GM19239 (cell line): ENCODE measurements around the gene METTL1.

Source experiments
- DNase-seq: peaks from one replicate; pipeline ENCODE4 v3.0.0; 2011; ENCODE audit warnings: low spot score; ENCODE audit not compliant: insufficient read length
- FAIRE-seq: peaks from 2 replicates; lab custom pipeline; 2011; peaks lifted over from hg19 to GRCh38; lab: Jason Lieb, UNC

The METTL1 gene

DNA sequence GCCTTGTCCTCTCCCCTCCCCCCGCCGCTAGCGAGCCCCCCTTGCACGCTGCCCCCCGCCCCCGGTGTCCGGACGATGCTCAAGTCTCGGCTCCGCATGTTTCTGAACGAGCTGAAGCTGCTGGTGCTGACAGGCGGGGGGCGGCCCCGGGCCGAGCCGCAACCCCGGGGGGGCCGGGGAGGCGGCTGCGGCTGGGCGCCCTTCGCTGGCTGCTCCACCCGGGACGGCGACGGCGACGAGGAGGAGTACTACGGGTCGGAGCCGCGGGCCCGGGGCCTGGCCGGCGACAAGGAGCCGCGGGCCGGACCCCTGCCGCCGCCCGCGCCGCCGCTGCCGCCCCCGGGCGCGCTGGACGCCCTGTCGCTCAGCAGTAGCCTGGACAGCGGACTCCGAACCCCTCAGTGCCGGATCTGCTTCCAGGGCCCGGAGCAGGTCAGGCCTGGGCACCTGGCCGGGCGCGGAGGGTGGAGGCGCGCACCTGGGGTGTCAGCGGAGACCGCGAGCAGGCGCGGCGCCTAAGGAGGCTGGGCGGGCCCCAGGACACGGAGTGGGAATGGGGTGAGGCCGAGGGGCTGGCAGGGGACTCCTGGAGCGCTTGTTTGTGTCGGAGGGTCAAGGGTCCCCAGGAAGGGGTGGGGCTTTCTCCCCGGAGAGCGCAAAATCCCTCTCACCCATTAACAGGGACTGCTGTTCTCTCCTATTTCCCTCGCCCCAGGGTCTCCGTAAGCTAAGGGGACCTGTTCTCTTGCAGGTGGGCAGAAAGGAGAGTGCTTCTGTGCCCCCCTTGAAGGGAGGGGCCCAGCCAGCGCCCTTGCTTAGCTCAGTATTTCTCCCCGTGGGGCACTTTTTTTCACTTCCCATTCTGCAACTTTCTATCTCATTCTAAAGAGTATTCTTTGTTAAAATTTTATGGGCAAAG lies 16.2 kb downstream of the METTL1 start:
- FAIRE-seq: no peak
- DNase-seq: no peak

DNA sequence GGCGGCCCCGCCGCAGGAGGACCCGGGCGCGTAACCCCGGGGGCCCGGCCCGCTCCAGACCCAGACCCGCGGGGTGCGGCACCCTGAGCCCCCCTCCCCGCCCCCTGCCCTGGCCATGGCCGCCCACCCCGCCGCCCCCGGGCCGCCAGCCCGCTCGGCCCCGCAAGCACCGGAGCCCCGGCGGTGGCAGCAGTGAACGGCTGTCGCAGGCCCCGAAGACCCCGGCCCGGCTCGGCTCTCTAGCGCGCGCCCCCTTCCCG lies 16.8 kb downstream of the METTL1 start:
- no peak for FAIRE-seq

DNA sequence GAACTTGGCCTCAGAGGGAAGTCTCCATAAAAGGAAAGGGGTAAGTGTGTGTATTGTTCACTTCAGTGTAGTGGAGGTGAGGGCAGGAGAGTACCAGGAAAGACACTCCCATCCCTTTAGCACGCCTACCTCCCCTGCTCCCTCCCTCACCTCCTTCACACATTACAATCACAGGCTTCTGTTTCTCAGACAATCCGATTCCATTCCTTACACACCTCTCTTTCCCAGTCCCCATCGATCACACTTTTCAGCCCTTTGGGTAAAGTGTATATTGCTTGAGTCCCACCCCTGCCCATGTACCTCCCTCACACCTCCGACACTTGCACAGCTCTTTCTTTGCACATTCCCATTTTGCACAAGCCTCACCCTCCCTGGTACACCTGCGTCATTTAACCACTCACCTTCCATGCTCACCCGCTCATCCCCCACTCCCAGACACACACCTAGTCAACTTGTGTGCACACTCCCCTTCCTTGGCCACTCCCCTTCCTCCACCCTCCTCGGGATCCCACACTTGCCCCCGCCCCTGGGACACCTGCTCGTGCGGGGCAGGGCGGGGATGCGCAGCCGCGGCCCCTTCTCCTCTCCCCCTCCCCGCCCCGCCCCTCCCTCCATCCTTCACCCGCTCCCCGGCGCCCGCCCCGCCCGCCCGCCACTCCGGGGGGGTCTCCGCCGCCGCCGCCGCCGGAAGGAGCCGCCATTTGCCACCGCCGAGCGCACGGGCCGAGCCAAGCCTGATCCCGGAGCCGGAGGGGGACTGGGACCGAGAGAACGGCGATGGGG lies 17.3 kb downstream of the METTL1 start, which contains the start of gene MARCHF9:
TSS of gene MARCHF9 (plus strand) at position 693 of the 783 bp plus-strand sequence. CDS start 426 bp downstream, outside the sequence.
- DNase-seq (peak; percentile 82), FAIRE-seq (no peak)

More for the DNA sequence above, 16.8 kb downstream of the METTL1 start:
- no peak for DNase-seq

DNA sequence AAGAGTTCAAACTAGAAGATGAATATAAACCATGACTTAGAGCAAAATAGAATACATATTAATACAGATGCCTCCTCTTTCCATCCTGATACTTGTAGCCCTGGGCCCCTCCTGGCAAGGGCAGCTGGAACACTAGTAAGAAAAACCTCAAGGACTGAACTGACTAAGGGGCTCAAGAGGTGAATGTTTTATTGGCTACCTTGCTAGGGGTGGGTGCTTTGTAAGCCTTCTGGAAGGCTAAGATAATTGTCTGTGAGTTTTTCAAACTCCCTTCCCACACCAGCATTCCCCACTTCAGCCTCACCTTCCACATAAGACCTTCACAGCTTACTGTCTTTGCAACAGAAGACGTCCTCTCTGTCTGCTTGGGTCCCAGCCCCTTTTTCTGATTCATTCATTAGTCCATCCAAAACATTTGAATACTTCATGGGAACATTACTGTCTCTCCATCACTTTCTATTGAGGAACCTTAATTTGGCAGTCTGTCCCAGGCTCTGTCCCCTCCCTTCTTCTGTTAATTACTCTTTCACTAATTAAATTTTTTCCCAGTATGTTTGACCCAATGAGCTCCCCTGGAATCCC lies 18.1 kb downstream of the METTL1 start:
- no peak for DNase-seq
- no peak for FAIRE-seq

DNA sequence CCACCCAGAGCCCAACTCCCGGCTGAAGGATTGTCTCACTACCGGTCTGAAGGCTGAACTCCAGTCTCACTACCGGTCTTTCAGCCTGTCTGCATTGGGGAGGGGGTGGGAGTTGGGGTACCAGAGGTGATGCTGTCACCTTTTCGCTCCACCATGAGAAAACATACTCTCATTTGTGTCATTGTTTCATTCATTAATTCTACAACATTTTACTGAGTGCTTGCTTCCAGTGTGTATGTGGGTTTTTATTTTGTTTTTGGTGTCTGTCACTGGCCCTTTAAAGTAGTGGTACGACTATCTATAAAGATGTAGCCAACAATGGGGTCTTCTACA lies 19.3 kb downstream of the METTL1 start:
- FAIRE-seq: no peak

DNA sequence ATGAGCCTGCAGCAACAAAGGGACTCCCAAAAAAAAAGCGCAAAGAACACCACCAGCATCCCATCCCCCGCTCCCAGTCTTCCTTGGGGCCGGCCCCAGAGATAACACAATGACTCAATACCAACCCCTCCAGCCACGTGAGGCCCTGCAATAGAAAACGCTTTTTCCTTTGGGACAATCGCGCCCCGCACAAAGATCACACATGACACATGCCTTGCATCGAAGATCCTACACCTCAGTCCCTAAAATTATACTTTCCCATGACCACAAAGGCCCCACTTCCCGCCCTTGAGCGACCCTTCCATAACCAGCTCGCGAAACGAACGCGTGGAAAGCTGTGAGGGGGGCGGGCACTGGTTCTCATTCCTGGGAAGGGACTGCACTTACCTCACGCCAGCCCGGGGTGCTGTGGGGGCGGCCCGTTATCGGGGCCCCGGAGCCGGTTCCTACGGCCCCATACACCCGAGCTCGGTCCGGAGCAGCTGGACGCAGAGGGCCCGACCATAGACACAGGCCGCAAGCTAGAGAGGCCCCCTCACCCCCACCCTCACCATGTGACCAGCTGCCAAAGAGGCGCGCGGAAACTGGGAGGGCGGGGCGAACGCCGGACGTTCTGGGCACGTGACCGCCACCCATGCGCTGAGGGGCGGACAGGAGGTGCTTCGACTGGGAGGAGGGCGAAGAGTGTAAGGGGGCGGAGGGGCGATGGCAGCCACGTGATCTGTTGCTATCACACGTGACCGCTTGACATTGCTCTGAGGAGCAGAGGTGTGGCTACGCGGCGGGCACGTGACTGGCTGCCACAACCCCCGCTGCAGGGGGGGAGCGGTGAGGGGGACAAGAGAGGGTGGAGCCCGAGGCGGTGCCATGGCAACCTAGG lies 19.9 kb downstream of the METTL1 start, which contains the start of gene CDK4:
TSS of gene CDK4 (minus strand) at position 523 of the 880 bp plus-strand sequence. CDS start 593 bp downstream, outside the sequence.
- DNase-seq (peak; percentile 96), FAIRE-seq (peak; percentile 98)

More for the DNA sequence above, 19.3 kb downstream of the METTL1 start:
- no peak for DNase-seq

DNA sequence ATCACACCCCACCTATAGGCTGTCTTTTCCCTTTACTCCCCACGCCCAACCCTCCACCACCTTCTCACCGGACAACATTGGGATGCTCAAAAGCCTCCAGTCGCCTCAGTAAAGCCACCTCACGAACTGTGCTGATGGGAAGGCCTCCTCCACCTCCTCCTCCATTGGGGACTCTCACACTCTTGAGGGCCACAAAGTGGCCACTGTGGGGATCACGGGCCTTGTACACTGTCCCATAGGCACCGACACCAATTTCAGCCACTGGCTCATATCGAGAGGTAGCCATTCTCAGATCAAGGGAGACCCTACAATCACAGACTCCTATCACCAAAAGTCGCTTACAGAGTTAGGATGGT lies 20.5 kb downstream of the METTL1 start:
- FAIRE-seq (peak; percentile 18), DNase-seq (no peak)

DNA sequence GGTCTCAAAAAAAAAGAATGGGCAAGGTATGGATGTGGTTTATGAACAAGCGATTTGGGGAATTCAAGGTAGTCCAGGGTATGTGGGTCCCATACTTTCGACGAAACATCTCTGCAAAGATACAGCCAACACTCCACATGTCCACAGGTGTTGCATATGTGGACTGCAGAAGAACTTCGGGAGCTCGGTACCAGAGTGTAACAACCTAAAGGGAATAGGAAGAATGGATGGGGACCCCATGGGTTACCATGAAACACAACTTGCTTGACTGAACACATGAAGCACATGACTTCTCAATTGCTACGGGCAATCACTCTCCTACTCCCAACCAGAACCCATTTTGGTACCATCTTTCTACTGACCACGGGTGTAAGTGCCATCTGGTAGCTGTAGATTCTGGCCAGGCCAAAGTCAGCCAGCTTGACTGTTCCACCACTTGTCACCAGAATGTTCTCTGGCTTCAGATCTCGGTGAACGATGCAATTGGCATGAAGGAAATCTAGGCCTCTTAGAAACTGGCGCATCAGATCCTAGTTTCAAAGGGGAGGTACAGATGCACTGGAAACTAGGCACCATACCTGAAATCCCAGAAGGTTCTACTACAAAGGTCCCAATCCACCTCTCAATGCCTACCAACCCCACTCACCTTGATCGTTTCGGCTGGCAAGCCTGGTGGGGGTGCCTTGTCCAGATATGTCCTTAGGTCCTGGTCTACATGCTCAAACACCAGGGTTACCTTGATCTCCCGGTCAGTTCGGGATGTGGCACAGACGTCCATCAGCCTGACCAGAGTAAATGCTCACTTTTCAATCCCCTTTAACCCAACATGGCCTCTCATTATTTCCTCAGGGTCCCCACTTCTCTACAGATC lies 21.1 kb downstream of the METTL1 start:
- FAIRE-seq (no peak), DNase-seq (no peak)

DNA sequence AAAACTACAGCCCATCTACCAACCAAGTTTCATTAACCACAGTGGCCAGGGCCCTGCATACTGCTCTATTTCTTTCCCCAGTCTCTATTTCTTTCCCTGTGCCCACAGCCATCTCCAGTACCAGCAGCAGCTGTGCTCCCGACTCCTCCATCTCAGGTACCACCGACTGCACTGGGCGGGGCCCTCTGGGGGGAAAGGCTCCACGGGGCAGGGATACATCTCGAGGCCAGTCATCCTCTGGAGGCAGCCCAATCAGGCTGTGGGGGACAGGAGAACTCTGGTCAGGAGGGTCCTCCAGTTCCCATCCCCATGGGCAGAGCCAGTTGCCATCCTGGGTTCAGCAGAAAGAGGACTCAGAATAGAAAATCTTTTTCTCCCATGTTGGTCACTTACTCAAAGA lies 22.8 kb downstream of the METTL1 start:
- FAIRE-seq (no peak), DNase-seq (no peak)

DNA sequence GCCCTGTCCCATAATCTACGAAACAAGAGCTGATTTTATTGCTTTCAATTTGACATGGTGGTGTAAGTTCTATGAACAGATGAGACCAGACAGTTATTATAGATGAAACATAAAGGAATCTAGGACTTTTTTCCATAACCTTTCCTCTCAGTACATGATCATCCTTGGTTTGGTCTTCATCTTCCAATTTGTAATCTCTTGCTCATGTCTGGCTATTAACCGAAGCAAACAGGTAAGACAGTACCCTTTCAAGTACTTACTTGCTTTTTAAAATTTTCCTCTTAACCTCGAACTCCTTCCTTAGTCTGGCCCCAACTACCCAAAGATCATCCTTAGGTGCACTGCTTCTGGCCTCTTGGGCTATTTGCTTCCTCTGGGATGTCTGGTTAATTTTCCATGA lies 25.9 kb downstream of the METTL1 start:
- no peak for DNase-seq
- FAIRE-seq: no peak

DNA sequence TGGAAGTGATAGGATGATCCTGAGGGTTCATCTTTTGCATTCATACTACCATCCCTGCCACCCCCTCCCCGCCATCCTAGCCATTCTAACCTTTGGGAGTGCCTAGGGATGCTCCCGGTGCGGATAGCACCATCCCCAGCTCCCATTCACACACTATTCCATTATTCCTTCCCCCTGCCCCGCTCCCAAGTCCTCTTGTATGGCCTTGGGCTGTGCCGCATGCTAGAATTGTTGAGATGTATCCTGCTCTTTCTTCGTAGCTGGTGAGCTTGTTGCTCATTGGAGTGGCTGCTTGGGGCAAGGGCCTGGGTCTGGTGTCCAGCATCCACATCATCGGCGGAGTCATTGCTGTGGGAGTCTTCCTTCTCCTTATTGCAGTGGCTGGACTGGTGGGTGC lies 26.4 kb downstream of the METTL1 start:
- FAIRE-seq (no peak), DNase-seq (no peak)

DNA sequence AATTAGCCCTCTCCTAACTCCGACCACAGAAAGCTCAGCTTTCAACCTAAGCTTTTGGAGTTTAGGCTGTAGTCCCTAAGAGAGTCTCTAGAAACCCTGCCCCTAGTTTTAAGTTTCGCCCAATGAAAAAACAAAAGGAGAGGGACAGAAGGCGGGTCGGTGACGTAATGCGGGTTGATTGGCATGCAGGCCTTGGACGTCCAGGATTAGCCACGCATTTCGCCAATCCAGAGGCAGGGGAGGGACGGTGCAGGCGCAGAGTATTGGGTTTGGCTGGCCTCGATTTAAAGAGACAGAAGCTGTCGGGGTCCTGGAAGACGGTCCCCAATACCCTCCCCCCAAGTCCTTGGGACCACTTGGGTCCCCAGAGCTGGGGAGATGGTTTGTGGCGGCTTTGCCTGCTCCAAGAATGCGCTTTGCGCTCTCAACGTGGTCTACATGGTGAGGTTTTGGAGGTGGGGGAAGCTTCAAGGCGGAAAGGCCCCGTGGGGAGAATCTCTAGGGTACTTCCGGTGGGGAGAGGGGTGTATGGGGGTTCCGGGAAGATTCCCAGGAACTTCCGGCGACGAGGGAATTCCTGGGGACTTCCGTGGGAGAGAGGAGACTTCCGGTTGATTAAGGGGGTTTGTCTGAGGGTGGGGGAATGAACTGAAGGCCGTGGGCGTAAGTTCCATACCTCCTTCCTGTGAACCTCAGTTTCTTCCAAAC lies 27.0 kb downstream of the METTL1 start, which contains the start of gene TSPAN31:
TSS of gene TSPAN31 (plus strand) at position 263 of the 708 bp plus-strand sequence. CDS start at position 379, 116 bp downstream.
- DNase-seq: peak; percentile 80
- FAIRE-seq: peak; percentile 96

DNA sequence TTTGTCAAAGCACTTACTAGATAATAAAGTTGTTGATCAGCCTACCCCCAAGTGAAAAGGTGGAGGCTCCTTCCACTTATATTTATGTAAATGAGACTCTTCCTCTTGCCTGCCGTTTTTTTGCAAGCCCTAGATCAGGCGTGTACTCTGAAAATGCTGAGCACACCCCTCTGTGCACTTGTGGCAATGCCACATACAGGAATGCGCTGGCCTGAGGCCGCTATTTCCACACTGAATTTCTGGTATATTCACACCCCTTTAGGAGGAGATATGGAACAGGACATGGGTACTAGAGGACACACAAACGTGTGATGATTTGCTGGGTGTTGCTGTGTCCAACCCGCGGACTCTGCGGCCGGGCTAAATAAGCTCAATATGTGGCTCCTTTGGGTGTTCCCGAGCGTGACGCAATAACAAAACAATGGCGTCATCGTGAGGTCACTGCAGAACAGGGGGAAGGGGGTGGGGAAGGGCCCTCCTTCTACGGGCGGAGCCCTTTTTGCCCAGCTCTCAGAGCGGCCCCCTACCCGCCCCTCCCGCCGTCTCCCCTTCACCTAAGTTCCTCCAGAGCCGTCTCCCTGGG lies 27.6 kb downstream of the METTL1 start:
- DNase-seq (no peak), FAIRE-seq (no peak)

DNA sequence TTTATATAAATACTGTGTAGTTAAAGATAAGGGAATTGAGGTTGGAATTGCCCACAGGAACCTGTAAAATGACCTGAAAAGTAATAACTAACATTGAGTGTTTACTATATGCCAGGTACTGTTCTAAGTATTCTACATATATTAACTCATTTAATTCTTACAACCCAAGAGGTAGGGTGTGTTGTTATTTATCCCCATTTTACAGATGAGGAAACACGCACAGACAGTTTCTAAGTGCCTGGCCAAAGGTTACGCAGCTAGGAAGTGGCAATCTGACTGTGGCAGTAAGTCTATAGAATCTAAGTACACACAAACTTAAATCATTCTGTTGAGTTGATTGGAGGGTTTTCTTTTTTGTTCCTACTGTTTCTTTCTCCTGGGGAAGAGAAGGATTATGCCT lies 28.1 kb downstream of the METTL1 start:
- no peak for FAIRE-seq

DNA sequence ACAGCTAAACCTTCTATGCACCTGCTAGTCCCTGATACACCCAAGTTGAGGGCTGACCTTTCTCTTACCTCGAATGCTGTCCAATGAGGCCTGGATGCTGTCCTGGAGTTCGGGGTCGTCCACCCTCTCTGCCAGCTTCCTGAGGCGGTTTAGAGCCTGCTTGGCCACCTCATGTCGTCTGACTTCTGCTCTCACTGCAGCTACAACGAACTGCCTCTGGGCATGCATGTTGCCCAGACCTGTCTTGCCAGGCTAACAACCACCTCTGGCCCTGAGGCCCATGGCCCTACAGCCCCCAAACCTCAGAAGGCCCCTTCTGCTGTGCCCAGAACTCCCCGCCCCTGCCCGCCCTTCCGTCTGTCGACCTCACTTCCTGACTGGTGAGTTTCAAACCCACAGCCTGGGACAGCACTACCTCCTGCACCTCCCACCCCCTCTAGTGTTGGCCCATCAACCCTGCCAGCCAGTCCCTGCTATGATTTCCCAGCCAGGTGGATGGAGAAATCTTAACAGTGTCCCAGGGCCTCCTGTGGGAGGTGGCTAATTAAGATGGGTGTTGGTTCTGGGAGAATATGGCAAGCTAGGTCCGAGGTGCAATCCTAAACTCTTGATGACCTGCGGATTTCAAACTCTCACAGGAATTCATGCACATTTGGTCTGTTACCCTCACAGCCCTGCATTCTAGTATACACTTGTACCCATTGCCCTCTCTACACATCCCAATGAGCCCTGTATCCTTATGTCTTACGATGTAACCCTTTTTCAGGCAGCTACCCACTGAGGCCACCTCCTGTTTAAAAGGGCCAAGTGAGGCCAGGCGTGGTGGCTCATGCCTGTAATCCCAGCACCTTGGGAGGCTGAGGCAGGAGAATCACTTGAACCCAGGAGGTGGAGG lies 29.8 kb downstream of the METTL1 start:
- FAIRE-seq: peak; percentile 80
- peak; percentile 76 for DNase-seq

More for the DNA sequence above, 28.1 kb downstream of the METTL1 start:
- no peak for DNase-seq

DNA sequence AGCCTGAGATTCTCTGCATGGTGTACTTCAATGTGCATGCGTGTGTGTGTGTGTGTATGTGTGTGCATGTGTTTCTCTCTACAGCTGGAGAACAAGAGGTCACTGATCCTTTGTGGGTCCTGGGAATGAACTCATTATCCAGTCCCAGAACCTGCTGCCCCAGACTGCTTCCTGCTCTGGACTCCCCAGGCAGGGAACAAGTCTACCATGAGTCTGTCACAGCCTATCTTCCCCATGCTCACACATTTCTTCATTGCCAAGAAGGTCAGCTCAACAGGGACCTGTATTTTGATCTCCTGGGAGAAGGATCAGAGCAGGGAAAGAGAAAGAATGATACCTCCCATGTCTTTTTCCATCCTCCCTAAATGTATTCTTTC lies 30.5 kb downstream of the METTL1 start:
- no peak for DNase-seq
- no peak for FAIRE-seq
